HEK293T (cell line): ENCODE measurements around the gene NRP2.

Source experiments
- BHLHE40 ChIP-seq: fragments of 450-650 bp; IDR thresholded peaks from 2 replicates; pipeline ENCODE4 v1.6.1; 2016; ENCODE audit warnings: mild to moderate bottlenecking, moderate library complexity, borderline replicate concordance
- ELF4 ChIP-seq: fragments of 450-650 bp; IDR thresholded peaks from 2 replicates; pipeline ENCODE4 v1.6.1; 2017; ENCODE audit warnings: antibody characterized with exemption
- FOXA1 ChIP-seq: fragments of 450-650 bp; IDR thresholded peaks from 2 replicates; pipeline ENCODE4 v1.6.1; 2016; ENCODE audit warnings: mild to moderate bottlenecking
- FOXM1 ChIP-seq: fragments of 450-650 bp; IDR thresholded peaks from 2 replicates; pipeline ENCODE4 v1.6.1; 2017; ENCODE audit warnings: mild to moderate bottlenecking, borderline replicate concordance
- HDGF ChIP-seq: fragments of 450-650 bp; IDR thresholded peaks from 2 replicates; pipeline ENCODE4 v1.6.1; 2017; ENCODE audit warnings: antibody characterized with exemption, borderline replicate concordance
- SP1 ChIP-seq: fragments of 450-650 bp; IDR thresholded peaks from 2 replicates; pipeline ENCODE4 v1.6.1; 2017
- SUZ12 ChIP-seq: fragments of 450-650 bp; IDR thresholded peaks from 2 replicates; pipeline ENCODE4 v1.6.1; 2016; ENCODE audit warnings: mild to moderate bottlenecking
- ZNF384 ChIP-seq: fragments of 450-650 bp; IDR thresholded peaks from 2 replicates; pipeline ENCODE4 v1.6.1; 2016

GRCh38 chr2:205675861-205676516 lies 6.3 kb upstream of the NRP2 start:
- no peak for TF ChIP-seq SUZ12
- no peak for TF ChIP-seq FOXA1
- no peak for TF ChIP-seq FOXM1
- TF ChIP-seq SP1 = no peak
- TF ChIP-seq ELF4 = no peak
- no peak for TF ChIP-seq HDGF
- TF ChIP-seq BHLHE40 = no peak
- no peak for TF ChIP-seq ZNF384
